NCI-H82 treated with DMSO at 0.1 percent for 48 hours (cell line): ENCODE data around the gene CFAP54.
"Not testable (repeated sequence)": the region's sequence is repeated elsewhere in the genome, so short reads cannot be mapped to it uniquely, and the experiment has no call there.

Experiments used
- DNase-seq: peaks from one replicate; lab custom pipeline; 2025; ENCODE audit not compliant: unreplicated experiment; lab: John Stamatoyannopoulos, UW

CFAP54 gene

GRCh38 chr12:96623155-96623554, 133.8 kb downstream of the CFAP54 start:
- DNase-seq = peak; percentile 82

DNA sequence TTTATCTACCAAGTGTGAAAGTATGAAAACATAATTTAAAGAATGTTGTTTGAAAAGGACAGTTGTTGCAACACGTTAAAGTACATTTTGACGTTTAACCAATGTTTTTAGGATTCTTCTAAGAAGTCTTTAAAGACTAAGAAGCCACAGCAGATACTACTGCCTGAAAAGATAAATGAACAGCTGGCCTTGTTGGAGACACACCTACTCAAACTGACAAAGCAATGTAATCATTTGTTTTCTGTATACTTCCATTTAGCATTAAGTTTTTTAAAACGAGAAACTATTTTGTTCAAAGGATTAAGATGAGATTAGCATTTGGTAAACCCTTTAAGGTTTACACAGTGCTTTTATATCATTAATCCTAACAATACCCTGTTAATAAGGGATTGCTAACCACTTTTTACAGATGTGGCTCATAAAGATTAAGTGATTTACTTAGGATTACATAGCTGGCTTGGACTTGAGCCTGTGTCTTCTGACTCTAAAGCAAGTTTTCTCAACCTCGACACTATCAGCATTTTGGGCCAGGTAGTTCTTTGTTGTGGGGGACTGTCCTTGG, 134.4 kb downstream of the CFAP54 start:
- DNase-seq = peak; percentile 81

DNA sequence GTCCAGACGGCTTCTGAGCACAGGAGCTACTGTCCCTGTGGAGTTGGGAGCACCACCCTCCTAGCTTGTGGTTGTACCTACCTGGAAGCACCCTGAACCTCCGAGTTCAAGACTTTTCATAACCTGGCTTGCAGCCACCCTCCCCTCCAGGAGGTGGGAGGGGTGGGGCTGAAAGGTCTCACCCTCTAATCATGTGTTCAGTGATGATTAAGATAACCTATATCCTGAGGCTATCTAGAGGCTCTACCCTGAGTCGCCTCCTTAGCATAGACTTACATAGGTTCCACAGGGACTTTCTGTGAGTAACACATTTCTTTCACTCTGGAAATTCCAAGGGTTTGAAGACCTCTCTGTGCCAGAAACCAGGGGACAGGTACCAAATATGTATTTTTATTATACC, 146.5 kb downstream of the CFAP54 start:
- no peak for DNase-seq

GRCh38 chr12:96636895-96637294, 147.5 kb downstream of the CFAP54 start:
- no peak for DNase-seq

GRCh38 chr12:96648923-96649322, 159.5 kb downstream of the CFAP54 start:
- DNase-seq = no peak

- DNase-seq = no peak
These were observed 163.5 kb downstream of the CFAP54 start for GRCh38 chr12:96652870-96653269.

- DNase-seq = no peak
These were observed 168.7 kb downstream of the CFAP54 start for GRCh38 chr12:96658075-96658474.

- DNase-seq = no peak
These were observed 180.4 kb downstream of the CFAP54 start for GRCh38 chr12:96669786-96670185.

GRCh38 chr12:96670334-96670899, 181.0 kb downstream of the CFAP54 start:
- no peak for DNase-seq

- not testable (repeated sequence) for DNase-seq
These were observed 186.1 kb downstream of the CFAP54 start for GRCh38 chr12:96675519-96675918.

DNA sequence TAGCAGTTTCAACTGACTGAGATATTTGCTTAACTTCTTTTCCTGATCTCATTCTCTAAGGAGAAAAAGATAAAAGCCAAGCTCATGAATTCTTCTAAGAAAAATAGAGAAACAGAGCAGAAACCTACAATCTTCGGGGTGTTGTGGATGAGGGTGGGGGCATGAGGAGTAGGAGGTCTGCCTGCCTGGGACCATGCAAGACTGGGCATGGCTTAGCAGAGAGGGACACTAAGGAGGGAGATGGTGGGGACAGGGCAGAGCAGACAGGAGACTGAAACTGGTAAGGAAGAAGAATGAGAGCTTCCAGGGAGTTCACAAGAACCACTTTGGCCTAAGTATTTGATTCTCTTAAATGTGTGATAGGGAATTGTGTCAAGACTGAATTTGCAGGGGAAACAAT, 188.0 kb downstream of the CFAP54 start:
- no peak for DNase-seq

- no peak for DNase-seq
These were observed 198.3 kb downstream of the CFAP54 start for GRCh38 chr12:96687719-96688118.

DNA sequence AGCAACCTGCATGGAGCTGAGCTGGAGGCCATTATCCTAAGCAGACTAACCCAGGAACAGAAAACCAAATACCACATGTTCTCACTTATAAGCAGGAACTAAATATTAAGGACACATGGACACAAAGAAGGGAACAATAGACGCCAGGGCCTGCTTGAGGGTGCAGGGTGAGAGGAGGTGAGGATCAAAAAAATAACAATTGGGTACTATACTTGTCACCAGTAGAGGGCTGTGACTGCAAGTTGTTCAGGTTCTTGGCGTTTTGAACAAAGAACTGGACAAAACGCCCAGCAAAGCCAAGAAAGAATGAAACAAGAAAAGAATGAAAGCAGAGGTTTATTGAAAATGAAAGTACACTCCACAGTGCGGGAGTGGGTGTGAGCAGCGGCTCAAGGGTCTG, 209.1 kb downstream of the CFAP54 start:
- no peak for DNase-seq

- no peak for DNase-seq
These were observed 209.6 kb downstream of the CFAP54 start for GRCh38 chr12:96698965-96699364.

- no peak for DNase-seq
These were observed 212.5 kb downstream of the CFAP54 start for GRCh38 chr12:96701856-96702255.

GRCh38 chr12:96710127-96710745, 220.9 kb downstream of the CFAP54 start:
- no peak for DNase-seq

GRCh38 chr12:96711364-96711763, 222.0 kb downstream of the CFAP54 start:
- DNase-seq = no peak

- no peak for DNase-seq
These were observed 224.8 kb downstream of the CFAP54 start for GRCh38 chr12:96714199-96714598.

GRCh38 chr12:96719660-96720362, 230.4 kb downstream of the CFAP54 start:
- DNase-seq = no peak

- DNase-seq = no peak
These were observed 231.0 kb downstream of the CFAP54 start for GRCh38 chr12:96720363-96720705.

DNA sequence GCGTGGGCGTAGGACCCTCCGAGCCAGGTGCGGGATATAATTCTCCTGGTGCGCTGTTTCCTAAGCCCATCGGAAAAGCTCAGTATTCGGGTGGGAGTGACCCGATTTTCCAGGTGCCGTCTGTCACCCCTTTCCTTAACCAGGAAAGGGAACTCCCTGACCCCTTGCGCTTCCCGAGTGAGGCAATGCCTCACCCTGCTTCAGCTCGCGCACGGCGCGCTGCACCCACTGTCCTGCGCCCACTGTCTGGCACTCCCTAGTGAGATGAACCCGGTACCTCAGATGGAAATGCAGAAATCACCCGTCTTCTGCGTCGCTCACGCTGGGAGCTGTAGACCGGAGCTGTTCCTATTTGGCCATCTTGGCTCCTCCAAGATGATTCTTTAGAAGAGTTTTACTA, 240.1 kb downstream of the CFAP54 start:
- not testable (repeated sequence) for DNase-seq

DNA sequence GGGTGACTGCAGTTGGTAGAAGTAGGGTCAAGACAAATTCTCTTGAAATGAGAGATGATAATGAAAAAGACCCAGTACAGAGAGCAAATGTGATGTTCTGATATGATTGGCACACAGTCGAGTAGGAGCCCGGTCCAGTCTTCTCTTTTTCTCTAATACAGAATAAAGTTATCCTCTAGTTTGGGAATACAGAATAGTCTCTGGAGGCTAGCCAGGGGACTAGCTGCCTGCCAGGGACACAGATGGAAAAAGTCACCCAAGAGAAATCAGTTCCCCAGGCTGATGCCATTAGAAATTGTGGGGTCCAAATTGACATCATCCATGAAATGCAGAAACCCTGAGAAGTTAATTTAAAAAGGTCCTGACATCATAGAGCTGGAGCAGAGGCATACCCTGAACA, 240.5 kb downstream of the CFAP54 start:
- DNase-seq = no peak
